ENCODE measurements around the gene PREX1.

DNA sequence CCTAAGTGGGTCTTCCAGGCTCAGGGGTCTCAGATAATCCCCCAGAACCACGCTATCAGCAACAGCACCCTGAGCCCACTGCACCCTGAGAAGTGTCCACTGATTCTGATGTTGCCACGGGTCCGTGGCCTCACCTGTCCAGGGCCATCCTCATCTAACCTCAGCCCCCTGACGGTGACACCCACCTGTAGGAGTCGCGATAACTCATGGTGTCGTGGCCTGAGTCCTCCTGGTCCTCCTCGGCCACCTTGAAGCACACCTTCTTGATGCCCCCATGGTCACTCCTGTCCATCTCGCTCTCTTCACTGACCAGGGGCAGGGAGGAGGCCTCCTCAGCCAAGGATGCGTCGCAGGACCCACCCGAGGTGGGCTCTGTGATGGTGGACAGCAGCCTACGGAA is 182.1 kb downstream of the PREX1 start:
- TF ChIP-seq CTCF (IDR thresholded peaks at IDR 0.05) (no peak), POLR2AphosphoS5 (IDR thresholded peaks at IDR 0.05; ENCODE audit: insufficient read depth in 1 of 2, low read depth in 1 of 2) (no peak), POLR2A (IDR thresholded peaks at IDR 0.05) (no peak)

Data from vagina (tissue), 2 donors.